ENCODE measurements around the gene HNF4A. TPM values are rescaled to one million over a fixed set of nuclear protein-coding genes. Genes with fewer than 3 reads are reported as not detected.

The HNF4A gene
- total and polyA plus RNA-seq, 2 donors (not counting 3 experiments of a cell fraction or from before 2014, with no cell fraction given) = not detected

DNA sequence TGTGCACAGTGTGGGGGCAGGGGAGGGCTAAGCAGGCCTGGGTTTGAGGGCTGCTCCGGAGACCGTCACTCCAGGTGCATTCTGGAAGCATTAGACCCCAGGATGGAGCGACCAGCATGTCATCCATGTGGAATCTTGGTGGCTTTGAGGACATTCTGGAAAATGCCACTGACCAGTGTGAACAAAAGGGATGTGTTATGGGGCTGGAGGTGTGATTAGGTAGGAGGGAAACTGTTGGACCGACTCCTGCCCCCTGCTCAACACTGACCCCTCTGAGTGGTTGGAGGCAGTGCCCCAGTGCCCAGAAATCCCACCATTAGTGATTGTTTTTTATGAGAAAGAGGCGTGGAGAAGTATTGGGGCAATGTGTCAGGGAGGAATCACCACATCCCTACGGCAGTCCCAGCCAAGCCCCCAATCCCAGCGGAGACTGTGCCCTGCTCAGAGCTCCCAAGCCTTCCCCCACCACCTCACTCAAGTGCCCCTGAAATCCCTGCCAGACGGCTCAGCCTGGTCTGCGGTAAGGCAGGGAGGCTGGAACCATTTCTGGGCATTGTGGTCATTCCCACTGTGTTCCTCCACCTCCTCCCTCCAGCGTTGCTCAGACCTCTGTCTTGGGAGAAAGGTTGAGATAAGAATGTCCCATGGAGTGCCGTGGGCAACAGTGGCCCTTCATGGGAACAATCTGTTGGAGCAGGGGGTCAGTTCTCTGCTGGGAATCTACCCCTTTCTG, 76.2 kb downstream of the HNF4A start:
- Histone ChIP-seq H2AFZ (ENCODE audit: low read depth, low read length) (no peak overlapping the region), H3K79me2 (ENCODE audit: control insufficient read depth, insufficient read depth, low read length) (no peaks in the 10 kb centered on the region), H3K27ac (ENCODE audit: insufficient read depth, low read depth, low read length) (no peak overlapping the region), H3K9me3 (replicated peaks; ENCODE audit: control insufficient read depth, insufficient read depth, low read length) (no peaks in the 10 kb centered on the region), H3K9ac (replicated peaks; ENCODE audit: extremely low read depth, insufficient read depth, low read length) (no peak overlapping the region), H3K4me3 (replicated peaks in 1 of 3; ENCODE audit: insufficient read depth in 1 of 3, low read depth in 1 of 3, low read length in 3 of 3) (no peak overlapping the region), H4K20me1 (replicated peaks; ENCODE audit: control insufficient read depth, extremely low read depth, insufficient read depth, low read length) (no peaks in the 10 kb centered on the region), H3K9me1 (replicated peaks; ENCODE audit: control insufficient read depth, extremely low read depth, insufficient read depth, low read length) (no peaks in the 10 kb centered on the region), H3K4me1 (ENCODE audit: control insufficient read depth, extremely low read depth, insufficient read depth, low read length) (no peaks in the 10 kb centered on the region), H3K36me3 (ENCODE audit: control insufficient read depth in 2 of 2, extremely low read depth in 1 of 2, insufficient read depth in 2 of 2, low read length in 2 of 2) (no peaks in the 10 kb centered on the region), H3K4me2 (ENCODE audit: insufficient read depth, low read length) (no peak overlapping the region), H3K27me3 (ENCODE audit: control insufficient read depth in 2 of 2, insufficient read depth in 2 of 2, low read length in 2 of 2) (peaks cover 2 to 3% of the 10 kb centered on the region in 2 experiments)
- dilution Hi-C loops (cut with MboI; ENCODE audit: extremely low pct_ligation_motif_present, low sequenced_read_pairs) (no loop called here), intact Hi-C loops (cut with micrococcal nuclease) (no loop called here)
- POLR2A ChIA-PET = no interaction called here
- BruUV-seq (replicated peaks) = no TSS peak
- DNase-seq (ENCODE audit: low read depth, low spot score) (no peak), FAIRE-seq (no peak)
- no peak for TF ChIP-seq JUN (IDR thresholded peaks at IDR 0.05; ENCODE audit: borderline replicate concordance, insufficient read depth, insufficient read length, low read depth)
- CTCF ChIA-PET = no interaction called here

DNA sequence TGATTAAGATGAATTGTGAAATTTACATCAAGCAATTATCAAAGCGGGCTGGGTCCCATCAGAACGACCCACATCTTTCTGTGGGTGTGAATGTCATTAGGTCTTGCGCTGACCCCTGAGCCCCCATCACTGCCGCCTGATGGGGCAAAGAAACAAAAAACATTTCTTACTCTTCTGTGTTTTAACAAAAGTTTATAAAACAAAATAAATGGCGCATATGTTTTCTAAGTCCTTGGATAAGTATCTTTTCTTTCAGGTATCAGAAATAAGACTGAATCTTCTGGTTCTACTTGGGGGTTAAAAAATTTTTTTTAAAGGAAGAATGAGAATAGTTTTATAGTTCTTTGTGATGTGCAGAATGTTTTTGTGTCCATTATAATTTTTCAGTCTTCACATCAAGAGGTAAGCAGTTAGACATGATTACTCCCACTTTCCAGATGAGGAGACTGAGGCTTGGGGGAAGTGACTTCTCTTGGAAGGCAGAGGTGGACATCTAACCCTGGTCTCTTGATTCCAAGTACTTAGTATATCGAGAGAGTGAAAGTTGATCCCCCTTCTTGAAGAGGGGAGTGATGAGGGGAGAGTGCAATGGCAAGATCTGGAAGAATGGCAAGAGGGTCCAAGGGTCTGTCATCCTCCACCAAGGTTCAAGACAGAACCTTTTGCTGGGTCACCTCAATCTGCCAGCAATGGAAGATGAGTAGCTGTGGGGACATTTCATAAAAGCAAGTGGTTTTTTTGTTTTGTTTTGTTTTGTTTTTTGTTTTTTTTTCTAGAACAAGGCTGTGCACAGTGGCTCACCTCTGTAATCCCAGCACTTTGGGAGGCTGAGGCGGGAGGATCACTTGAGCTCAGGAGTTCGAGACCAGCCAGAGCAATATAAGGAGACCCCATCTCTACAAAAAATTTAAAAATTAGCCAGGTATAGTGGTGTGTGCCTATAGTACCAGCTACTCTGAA, 77.4 kb downstream of the HNF4A start:
- Histone ChIP-seq H3K9me3 (replicated peaks; ENCODE audit: control insufficient read depth, insufficient read depth, low read length) (no peaks in the 10 kb centered on the region), H3K4me3 (replicated peaks in 1 of 3; ENCODE audit: insufficient read depth in 1 of 3, low read depth in 1 of 3, low read length in 3 of 3) (no peak overlapping the region), H3K9me1 (replicated peaks; ENCODE audit: control insufficient read depth, extremely low read depth, insufficient read depth, low read length) (no peaks in the 10 kb centered on the region), H3K79me2 (ENCODE audit: control insufficient read depth, insufficient read depth, low read length) (no peaks in the 10 kb centered on the region), H3K9ac (replicated peaks; ENCODE audit: extremely low read depth, insufficient read depth, low read length) (no peak overlapping the region), H4K20me1 (replicated peaks; ENCODE audit: control insufficient read depth, extremely low read depth, insufficient read depth, low read length) (no peaks in the 10 kb centered on the region), H3K4me1 (ENCODE audit: control insufficient read depth, extremely low read depth, insufficient read depth, low read length) (no peaks in the 10 kb centered on the region), H3K36me3 (ENCODE audit: control insufficient read depth in 2 of 2, extremely low read depth in 1 of 2, insufficient read depth in 2 of 2, low read length in 2 of 2) (no peaks in the 10 kb centered on the region), H3K27ac (ENCODE audit: insufficient read depth, low read depth, low read length) (no peak overlapping the region), H2AFZ (ENCODE audit: low read depth, low read length) (no peak overlapping the region), H3K27me3 (ENCODE audit: control insufficient read depth in 2 of 2, insufficient read depth in 2 of 2, low read length in 2 of 2) (peaks cover 2 to 3% of the 10 kb centered on the region in 2 experiments), H3K4me2 (ENCODE audit: insufficient read depth, low read length) (no peak overlapping the region)
- ChIA-PET POLR2A (no interaction called here), CTCF (no interaction called here)
- BruUV-seq (replicated peaks) = no TSS peak
- no peak for FAIRE-seq
- no peak for DNase-seq (ENCODE audit: low read depth, low spot score)
- TF ChIP-seq POLR2AphosphoS5 (IDR thresholded peaks at IDR 0.05; ENCODE audit: insufficient read depth, low read depth, low read length) = no peak
- no peak for TF ChIP-seq EZH2 (IDR thresholded peaks at IDR 0.05; ENCODE audit: borderline replicate concordance, low read depth, low read length, severe bottlenecking)
- TF ChIP-seq, protein P1, sequence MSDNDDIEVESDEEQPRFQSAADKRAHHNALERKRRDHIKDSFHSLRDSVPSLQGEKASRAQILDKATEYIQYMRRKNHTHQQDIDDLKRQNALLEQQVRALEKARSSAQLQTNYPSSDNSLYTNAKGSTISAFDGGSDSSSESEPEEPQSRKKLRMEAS (IDR thresholded peaks at IDR 0.05; ENCODE audit: insufficient read depth, insufficient read length) = no peak
- TF ChIP-seq, protein P2, sequence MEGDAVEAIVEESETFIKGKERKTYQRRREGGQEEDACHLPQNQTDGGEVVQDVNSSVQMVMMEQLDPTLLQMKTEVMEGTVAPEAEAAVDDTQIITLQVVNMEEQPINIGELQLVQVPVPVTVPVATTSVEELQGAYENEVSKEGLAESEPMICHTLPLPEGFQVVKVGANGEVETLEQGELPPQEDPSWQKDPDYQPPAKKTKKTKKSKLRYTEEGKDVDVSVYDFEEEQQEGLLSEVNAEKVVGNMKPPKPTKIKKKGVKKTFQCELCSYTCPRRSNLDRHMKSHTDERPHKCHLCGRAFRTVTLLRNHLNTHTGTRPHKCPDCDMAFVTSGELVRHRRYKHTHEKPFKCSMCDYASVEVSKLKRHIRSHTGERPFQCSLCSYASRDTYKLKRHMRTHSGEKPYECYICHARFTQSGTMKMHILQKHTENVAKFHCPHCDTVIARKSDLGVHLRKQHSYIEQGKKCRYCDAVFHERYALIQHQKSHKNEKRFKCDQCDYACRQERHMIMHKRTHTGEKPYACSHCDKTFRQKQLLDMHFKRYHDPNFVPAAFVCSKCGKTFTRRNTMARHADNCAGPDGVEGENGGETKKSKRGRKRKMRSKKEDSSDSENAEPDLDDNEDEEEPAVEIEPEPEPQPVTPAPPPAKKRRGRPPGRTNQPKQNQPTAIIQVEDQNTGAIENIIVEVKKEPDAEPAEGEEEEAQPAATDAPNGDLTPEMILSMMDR (IDR thresholded peaks at IDR 0.05; ENCODE audit: extremely low read depth in 1 of 2, insufficient read depth in 1 of 2, low read depth in 1 of 2, low read length in 2 of 2) = no peak
- no peak for TF ChIP-seq JUN (IDR thresholded peaks at IDR 0.05; ENCODE audit: borderline replicate concordance, insufficient read depth, insufficient read length, low read depth)
- no peak for TF ChIP-seq MYC (IDR thresholded peaks at IDR 0.05; ENCODE audit: low read depth, low read length)
- no peak for TF ChIP-seq GATA2 (IDR thresholded peaks at IDR 0.05; ENCODE audit: insufficient read depth, insufficient read length, low read depth, low read length)
- TF ChIP-seq POLR2A (IDR thresholded peaks at IDR 0.05; ENCODE audit: low read depth, low read length) = no peak
- no peak for TF ChIP-seq FOS (IDR thresholded peaks at IDR 0.05; ENCODE audit: borderline replicate concordance, insufficient read depth, low read length)
- dilution Hi-C loops (cut with MboI; ENCODE audit: extremely low pct_ligation_motif_present, low sequenced_read_pairs) = no loop called here
- intact Hi-C loops (cut with micrococcal nuclease) = no loop called here
